H9 (cell line): Measurements from ENCODE around the gene TSC2. TPM values are rescaled to one million over a fixed set of nuclear protein-coding genes. Genes with fewer than 3 reads are reported as not detected.

Source experiments
- DNase-seq: peaks from one replicate; pipeline ENCODE4 v3.0.0-alpha.2; 2017
- H2AFZ ChIP-seq: one replicate; pipeline ENCODE4 v1.6.1; 2013; ENCODE audit warnings: mild to moderate bottlenecking, low read length, control low read depth, moderate library complexity
- H2AK5ac ChIP-seq: 2 replicates; pipeline ENCODE4 v1.6.1; 2013; ENCODE audit warnings: low read length, control low read depth, mixed read lengths; ENCODE audit not compliant: insufficient read length
- H2BK120ac ChIP-seq: one replicate; pipeline ENCODE4 v1.6.1; 2013; ENCODE audit warnings: low read depth, mild to moderate bottlenecking, low read length, control low read depth, inconsistent platforms; ENCODE audit not compliant: poor library complexity, severe bottlenecking
- H2BK12ac ChIP-seq: 2 replicates; pipeline ENCODE4 v1.6.1; 2013; ENCODE audit warnings: low read length, control low read depth, mixed read lengths, low read depth; ENCODE audit not compliant: insufficient read length
- H2BK15ac ChIP-seq: 2 replicates; pipeline ENCODE4 v1.6.1; 2013; ENCODE audit warnings: low read depth, low read length, control low read depth
- H2BK20ac ChIP-seq: one replicate; pipeline ENCODE4 v1.6.1; 2013; ENCODE audit warnings: low read depth, mild to moderate bottlenecking, low read length, control low read depth, inconsistent platforms; ENCODE audit not compliant: poor library complexity, severe bottlenecking
- H2BK5ac ChIP-seq: 2 replicates; pipeline ENCODE4 v1.6.1; 2013; ENCODE audit warnings: low read length, control low read depth, mixed read lengths; ENCODE audit not compliant: insufficient read length
- H3K14ac ChIP-seq: 2 replicates; pipeline ENCODE4 v1.6.1; 2013; ENCODE audit warnings: low read length, control low read depth; ENCODE audit not compliant: insufficient read depth
- H3K18ac ChIP-seq: 2 replicates; pipeline ENCODE4 v1.6.1; 2013; ENCODE audit warnings: low read depth, mild to moderate bottlenecking, mixed read lengths, low read length, control low read depth; ENCODE audit not compliant: insufficient read length
- H3K23ac ChIP-seq: 2 replicates; pipeline ENCODE4 v1.6.1; 2013; ENCODE audit warnings: low read length, control low read depth, mixed read lengths, low read depth; ENCODE audit not compliant: insufficient read length
- H3K23me2 ChIP-seq: 2 replicates; pipeline ENCODE4 v1.6.1; 2013; ENCODE audit warnings: low read depth, mild to moderate bottlenecking, mixed read lengths, low read length, control low read depth; ENCODE audit not compliant: insufficient read length, poor library complexity, severe bottlenecking
- H3K27ac ChIP-seq: 2 replicates; pipeline ENCODE4 v1.5.1; 2013; ENCODE audit warnings: low read length, control low read depth, mixed read lengths, low read depth; ENCODE audit not compliant: insufficient read length
- H3K27me3 ChIP-seq: 2 replicates; pipeline ENCODE4 v1.6.1; 2013; ENCODE audit warnings: low read length, control low read depth, inconsistent platforms; ENCODE audit not compliant: insufficient read depth
- H3K4ac ChIP-seq: 2 replicates; pipeline ENCODE4 v1.6.1; 2013; ENCODE audit warnings: low read depth, mild to moderate bottlenecking, control low read depth, inconsistent platforms, low read length, moderate library complexity
- H3K4me1 ChIP-seq: 2 replicates; pipeline ENCODE4 v1.6.1; 2013; ENCODE audit warnings: low read length, control low read depth, inconsistent platforms; ENCODE audit not compliant: insufficient read depth
- H3K4me2 ChIP-seq: 2 replicates; pipeline ENCODE4 v1.6.1; 2013; ENCODE audit warnings: low read length, control low read depth, mixed read lengths; ENCODE audit not compliant: insufficient read length, insufficient read depth
- H3K56ac ChIP-seq: 2 replicates; pipeline ENCODE4 v1.6.1; 2013; ENCODE audit warnings: low read depth, mild to moderate bottlenecking, mixed read lengths, low read length, control low read depth; ENCODE audit not compliant: insufficient read length
- H3K79me1 ChIP-seq: 2 replicates; pipeline ENCODE4 v1.6.1; 2013; ENCODE audit warnings: low read depth, mild to moderate bottlenecking, moderate library complexity, low read length, control low read depth, inconsistent platforms; ENCODE audit not compliant: insufficient read depth, poor library complexity, severe bottlenecking
- H3K79me2 ChIP-seq: 2 replicates; pipeline ENCODE4 v1.6.1; 2013; ENCODE audit warnings: low read length, control low read depth, inconsistent platforms; ENCODE audit not compliant: insufficient read depth
- H3K9ac ChIP-seq: 2 replicates; pipeline ENCODE4 v1.6.1; 2013; ENCODE audit warnings: low read length, control low read depth, mixed read lengths; ENCODE audit not compliant: insufficient read length; ENCODE audit errors: extremely low read depth
- H3K9me3 ChIP-seq: one replicate; pipeline ENCODE4 v1.6.1; 2013; ENCODE audit warnings: low read depth, low read length, inconsistent platforms; ENCODE audit not compliant: control insufficient read depth
- H3T11ph ChIP-seq: one replicate; pipeline ENCODE4 v1.6.1; 2013; ENCODE audit warnings: mild to moderate bottlenecking, low read length, control low read depth, inconsistent platforms
- H4K20me1 ChIP-seq: one replicate; pipeline ENCODE4 v1.6.1; 2013; ENCODE audit not compliant: control insufficient read depth, insufficient read length, insufficient read depth
- H4K5ac ChIP-seq: 2 replicates; pipeline ENCODE4 v1.6.1; 2013; ENCODE audit warnings: low read depth, mild to moderate bottlenecking, mixed read lengths, low read length, control low read depth; ENCODE audit not compliant: insufficient read length
- H4K8ac ChIP-seq: replicated peaks from 2 replicates; pipeline ENCODE4 v1.6.1; 2013; ENCODE audit warnings: low read length, control low read depth, mixed read lengths, low read depth; ENCODE audit not compliant: insufficient read length
- H4K91ac ChIP-seq: 2 replicates; pipeline ENCODE4 v1.6.1; 2013; ENCODE audit warnings: low read depth, mild to moderate bottlenecking, moderate library complexity, mixed read lengths, low read length, control low read depth; ENCODE audit not compliant: insufficient read length
- H3K27ac Mint-ChIP-seq, 3 experiments: 2 replicates in 2 of 3; 3 replicates in 1 of 3; pipeline ENCODE4 v1.8.0; 2020 to 2021; ENCODE audit warnings: mixed read lengths in 3 of 3, mild to moderate bottlenecking in 1 of 3, moderate library complexity in 1 of 3
- H3K27me3 Mint-ChIP-seq: 2 replicates; pipeline ENCODE4 v1.8.0; 2021; ENCODE audit warnings: low read depth, mild to moderate bottlenecking, moderate library complexity, mixed read lengths
- H3K36me3 Mint-ChIP-seq, 3 experiments: 2 replicates in 2 of 3; 3 replicates in 1 of 3; pipeline ENCODE4 v1.8.0; 2020 to 2021; ENCODE audit warnings: low read depth in 3 of 3, mixed read lengths in 3 of 3; ENCODE audit not compliant: insufficient read depth in 1 of 3
- H3K4me1 Mint-ChIP-seq, 2 experiments: 2 replicates each; pipeline ENCODE4 v1.8.0; 2020; ENCODE audit warnings: mixed read lengths in 2 of 2
- H3K4me3 Mint-ChIP-seq, 2 experiments: 2 replicates in 1 of 2; 3 replicates in 1 of 2; pipeline ENCODE4 v1.8.0; 2020 to 2021; ENCODE audit warnings: mild to moderate bottlenecking in 2 of 2, mixed read lengths in 2 of 2, moderate library complexity in 1 of 2
- H3K9me3 Mint-ChIP-seq, 2 experiments: 2 replicates in 1 of 2; 3 replicates in 1 of 2; pipeline ENCODE4 v1.8.0; 2020; ENCODE audit warnings: mild to moderate bottlenecking in 2 of 2, mixed read lengths in 2 of 2, moderate library complexity in 1 of 2
- WGBS: extraction: QIAGEN DNeasy Blood & Tissue Kit; methylation state at CpG from one replicate; pipeline ENCODE4 v1.1.7; 2013; ENCODE audit warnings: missing lambda C conversion rate, low lambda C conversion rate, mixed read lengths; ENCODE audit not compliant: insufficient read length; ENCODE audit errors: extremely low coverage; 5-methylcytosine and 5-hydroxymethylcytosine counted together
- total RNA-seq: library from RNA; stranded (reverse); gene quantifications from 2 replicates; pipeline ENCODE4 v1.2.1, GENCODE V29; 2021
- TF ChIP-seq, protein P1 (sequence below): fragments of 200-600 bp; sonication (generic); conservative IDR thresholded peaks from 3 replicates; pipeline ENCODE4 v1.8.0; 2021; ENCODE audit warnings: antibody characterized with exemption, mild to moderate bottlenecking

The TSC2 gene
- total RNA-seq, 1 experiment from 2014 or later = 122 TPM

DNA sequence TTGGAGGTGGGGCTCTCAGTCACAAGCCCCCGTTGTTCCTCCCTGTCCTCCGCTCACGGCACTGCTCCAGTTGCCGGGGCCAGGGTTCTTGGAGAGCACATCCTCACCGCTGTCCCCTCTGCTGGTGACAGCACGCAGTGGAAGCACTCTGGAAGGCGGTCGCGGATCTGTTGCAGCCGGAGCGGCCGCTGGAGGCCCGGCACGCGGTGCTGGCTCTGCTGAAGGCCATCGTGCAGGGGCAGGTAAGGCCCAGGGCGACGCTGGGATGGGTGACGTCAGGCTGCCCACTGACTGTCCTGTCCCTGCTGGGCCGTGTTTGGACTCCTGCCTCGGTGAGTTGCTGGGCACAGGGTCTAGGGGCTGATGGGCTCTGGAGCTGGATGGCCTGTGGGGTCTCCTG, 5.4 kb downstream of the TSC2 start:
- H2BK20ac ChIP-seq = no peak overlapping the region
- no peak overlapping the region for H4K8ac ChIP-seq
- DNase-seq = no peak
- no peak overlapping the region for H2AFZ ChIP-seq
- H3K23ac ChIP-seq = no peak overlapping the region
- H4K91ac ChIP-seq = no peak overlapping the region
- no peak overlapping the region for H2BK120ac ChIP-seq
- TF ChIP-seq, protein P1, sequence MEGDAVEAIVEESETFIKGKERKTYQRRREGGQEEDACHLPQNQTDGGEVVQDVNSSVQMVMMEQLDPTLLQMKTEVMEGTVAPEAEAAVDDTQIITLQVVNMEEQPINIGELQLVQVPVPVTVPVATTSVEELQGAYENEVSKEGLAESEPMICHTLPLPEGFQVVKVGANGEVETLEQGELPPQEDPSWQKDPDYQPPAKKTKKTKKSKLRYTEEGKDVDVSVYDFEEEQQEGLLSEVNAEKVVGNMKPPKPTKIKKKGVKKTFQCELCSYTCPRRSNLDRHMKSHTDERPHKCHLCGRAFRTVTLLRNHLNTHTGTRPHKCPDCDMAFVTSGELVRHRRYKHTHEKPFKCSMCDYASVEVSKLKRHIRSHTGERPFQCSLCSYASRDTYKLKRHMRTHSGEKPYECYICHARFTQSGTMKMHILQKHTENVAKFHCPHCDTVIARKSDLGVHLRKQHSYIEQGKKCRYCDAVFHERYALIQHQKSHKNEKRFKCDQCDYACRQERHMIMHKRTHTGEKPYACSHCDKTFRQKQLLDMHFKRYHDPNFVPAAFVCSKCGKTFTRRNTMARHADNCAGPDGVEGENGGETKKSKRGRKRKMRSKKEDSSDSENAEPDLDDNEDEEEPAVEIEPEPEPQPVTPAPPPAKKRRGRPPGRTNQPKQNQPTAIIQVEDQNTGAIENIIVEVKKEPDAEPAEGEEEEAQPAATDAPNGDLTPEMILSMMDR = no peak
- Mint-ChIP-seq H3K36me3 (peaks cover 6 to 42% (median 36%) of the 10 kb centered on the region in 3 experiments; a peak in 6 of 7 replicates), H3K4me3 (no peak overlapping the region), H3K27me3 (no peaks in the 10 kb centered on the region), H3K4me1 (peaks cover 6% of the 10 kb centered on the region in 2 experiments), H3K9me3 (no peaks in the 10 kb centered on the region), H3K27ac (peak overlapping the region in 1 of 3 experiments; percentile 29; a peak in 1 of 7 replicates)
- no peak overlapping the region for H2BK5ac ChIP-seq
- H3K4me1 ChIP-seq = 0 out of 2 replicates have a peak, but pooled peaks cover 3% of the 10 kb centered on the region
- no peak overlapping the region for H3T11ph ChIP-seq
- no peaks in the 10 kb centered on the region for H3K79me1 ChIP-seq
- no peak overlapping the region for H3K27ac ChIP-seq
- no peak overlapping the region for H3K56ac ChIP-seq
- H3K18ac ChIP-seq = no peak overlapping the region
- WGBS = no CpG with 5 or more reads among the region's 21 CpGs
- H4K20me1 ChIP-seq = peaks cover 2% of the 10 kb centered on the region
- H4K5ac ChIP-seq = no peak overlapping the region
- H3K14ac ChIP-seq = no peak overlapping the region
- no peak overlapping the region for H3K9ac ChIP-seq
- H2AK5ac ChIP-seq = no peak overlapping the region
- no peaks in the 10 kb centered on the region for H3K79me2 ChIP-seq
- H2BK12ac ChIP-seq = no peak overlapping the region
- H3K23me2 ChIP-seq = peaks cover 5% of the 10 kb centered on the region
- no peak overlapping the region for H2BK15ac ChIP-seq
- H3K9me3 ChIP-seq = no peaks in the 10 kb centered on the region
- no peaks in the 10 kb centered on the region for H3K27me3 ChIP-seq
- H3K4me2 ChIP-seq = no peak overlapping the region
- no peak overlapping the region for H3K4ac ChIP-seq
